22Rv1 (cell line): ENCODE data around the gene IL10RA.

ENCODE experiments used
- H3K27ac ChIP-seq: fragments of 450-650 bp; 2 replicates; pipeline ENCODE4 v1.5.1; 2017
- CTCF ChIP-seq: fragments of 450-650 bp; IDR thresholded peaks from 2 replicates; pipeline ENCODE4 v1.5.1; 2017; ENCODE audit warnings: mild to moderate bottlenecking
- ZFX ChIP-seq: fragments of 450-650 bp; IDR thresholded peaks from 2 replicates; pipeline ENCODE4 v1.6.1; 2017; ENCODE audit warnings: antibody characterized with exemption, borderline replicate concordance

Gene IL10RA

GRCh38 chr11:118017111-118017510, 30.9 kb downstream of the IL10RA start:
- H3K27ac ChIP-seq: no peak overlapping the region
- TF ChIP-seq CTCF (no peak), ZFX (no peak)

GRCh38 chr11:118017631-118018315, 31.6 kb downstream of the IL10RA start:
- no peak overlapping the region for H3K27ac ChIP-seq
- no peak for TF ChIP-seq ZFX
- no peak for TF ChIP-seq CTCF

- no peak for TF ChIP-seq CTCF
- TF ChIP-seq ZFX: no peak
- H3K27ac ChIP-seq: no peak overlapping the region
Measured at GRCh38 chr11:118018401-118018800, 32.2 kb downstream of the IL10RA start.

GRCh38 chr11:118021146-118021545, 35.0 kb downstream of the IL10RA start:
- no peak overlapping the region for H3K27ac ChIP-seq
- TF ChIP-seq CTCF: no peak
- TF ChIP-seq ZFX: no peak

- H3K27ac ChIP-seq: no peak overlapping the region
- TF ChIP-seq ZFX (no peak), CTCF (no peak)
Measured at GRCh38 chr11:118027694-118028093, 41.5 kb downstream of the IL10RA start.

GRCh38 chr11:118028626-118029025, 42.4 kb downstream of the IL10RA start:
- TF ChIP-seq ZFX: no peak
- no peak for TF ChIP-seq CTCF
- no peak overlapping the region for H3K27ac ChIP-seq

GRCh38 chr11:118033443-118033842, 47.2 kb downstream of the IL10RA start:
- TF ChIP-seq ZFX: no peak
- no peak for TF ChIP-seq CTCF
- no peak overlapping the region for H3K27ac ChIP-seq
